Body of pancreas (tissue), 4 donors: ENCODE data around the gene GRK6.

Source experiments
- CTCF ChIP-seq, 7 experiments: fragments of 450-650 bp in 4 of 7; fragments of 200-600 bp in 3 of 7; sonication (generic) in 3 of 7; IDR thresholded peaks; one replicate each; pipeline ENCODE4 v1.5.1; 2016 to 2019; ENCODE audit warnings: antibody characterized with exemption in 7 of 7
- POLR2A ChIP-seq, 3 donors: fragments of 450-650 bp; IDR thresholded peaks; one replicate each; pipeline ENCODE4 v1.6.1; 2016; ENCODE audit warnings: antibody characterized with exemption in 3 of 3, mild to moderate bottlenecking in 2 of 3

GRCh38 chr5:177439518-177440053, 13.1 kb downstream of the GRK6 start:
- TF ChIP-seq CTCF (IDR thresholded peaks at IDR 0.05) = no peak
- no peak for TF ChIP-seq POLR2A (IDR thresholded peaks at IDR 0.05)
